Transverse colon (tissue), 4 donors: ENCODE measurements around the gene SH3PXD2B.

Experiments used
- CTCF ChIP-seq, 5 experiments: fragments of 200-600 bp in 3 of 5; fragments of 450-650 bp in 2 of 5; sonication (generic) in 3 of 5; IDR thresholded peaks; 1 replicate in 2 of 5; 2 replicates in 3 of 5; pipeline ENCODE4 v1.5.1; 2016 to 2017; ENCODE audit warnings: antibody characterized with exemption in 5 of 5, inconsistent platforms in 3 of 5, mild to moderate bottlenecking in 2 of 5, moderate library complexity in 1 of 5
- EP300 ChIP-seq: sonication (generic); formaldehyde crosslinking; IDR thresholded peaks from one replicate; pipeline ENCODE4 v1.6.1; 2017; ENCODE audit warnings: antibody characterized with exemption, low read depth
- POLR2A ChIP-seq: fragments of 450-650 bp; IDR thresholded peaks from one replicate; pipeline ENCODE4 v1.6.1; 2016; ENCODE audit warnings: antibody characterized with exemption, mild to moderate bottlenecking, moderate library complexity
- POLR2AphosphoS5 ChIP-seq, 3 donors: sonication (generic); formaldehyde crosslinking; IDR thresholded peaks; one replicate each; pipeline ENCODE4 v1.6.1; 2016; ENCODE audit warnings: antibody characterized with exemption in 3 of 3

GRCh38 chr5:172417130-172417841, 37.0 kb downstream of the SH3PXD2B start:
- TF ChIP-seq POLR2A, result no peak
- no peak for TF ChIP-seq CTCF (IDR thresholded peaks at IDR 0.05)
- TF ChIP-seq POLR2AphosphoS5 (IDR thresholded peaks at IDR 0.05), result no peak
- TF ChIP-seq EP300, result no peak
